Lower leg skin (tissue), 3 donors: ENCODE results near the gene KLHL6.

Source experiments
- CTCF ChIP-seq, 3 donors: fragments of 450-650 bp; IDR thresholded peaks; one replicate each; pipeline ENCODE4 v1.5.1; 2016; ENCODE audit warnings: antibody characterized with exemption in 3 of 3, mild to moderate bottlenecking in 3 of 3, moderate library complexity in 2 of 3
- POLR2A ChIP-seq, 2 donors: fragments of 450-650 bp; IDR thresholded peaks; one replicate each; pipeline ENCODE4 v1.6.1; 2016 to 2017; ENCODE audit warnings: antibody characterized with exemption in 2 of 2, mild to moderate bottlenecking in 1 of 2, moderate library complexity in 1 of 2

GRCh38 chr3:183484431-183485075 is 71.0 kb downstream of the KLHL6 start:
- no peak for TF ChIP-seq CTCF (IDR thresholded peaks at IDR 0.05)
- no peak for TF ChIP-seq POLR2A (IDR thresholded peaks at IDR 0.05)
